Spleen (tissue), 11 donors: ENCODE data around the gene PANX2. TPM values are rescaled to one million over a fixed set of nuclear protein-coding genes. Genes with fewer than 3 reads are reported as not detected.
"Not testable (repeated sequence)": the region's sequence is repeated elsewhere in the genome, so short reads cannot be mapped to it uniquely, and the experiment has no call there.

Source experiments
- DNase-seq: peaks from one replicate; pipeline ENCODE4 v3.0.0-alpha.2; 2020
- H3K27ac ChIP-seq, 8 donors: fragments of 200-600 bp; sonication (generic) in 7 of 8; 1 replicate in 4 of 8; 2 replicates in 4 of 8; pipeline versions ENCODE4 v1.5.0 to v1.8.0; 2016 to 2021; ENCODE audit warnings: inconsistent platforms in 4 of 8, mild to moderate bottlenecking in 4 of 8, moderate library complexity in 1 of 8
- H3K27me3 ChIP-seq, 7 donors: fragments of 200-600 bp; sonication (generic) in 6 of 7; replicated peaks in 1 of 7; 1 replicate in 4 of 7; 2 replicates in 3 of 7; pipeline versions ENCODE4 v1.5.0 to v1.8.0; 2016 to 2021; ENCODE audit warnings: inconsistent platforms in 3 of 7, mild to moderate bottlenecking in 1 of 7
- H3K36me3 ChIP-seq, 6 donors: fragments of 200-600 bp; sonication (generic) in 5 of 6; 1 replicate in 4 of 6; 2 replicates in 2 of 6; pipeline versions ENCODE4 v1.5.0 to v1.8.0; 2016 to 2021; ENCODE audit warnings: inconsistent platforms in 2 of 6
- H3K4me1 ChIP-seq, 6 donors: fragments of 200-600 bp; sonication (generic) in 5 of 6; 1 replicate in 3 of 6; 2 replicates in 3 of 6; pipeline versions ENCODE4 v1.5.0 to v1.8.0; 2016 to 2021; ENCODE audit warnings: inconsistent platforms in 3 of 6
- H3K4me3 ChIP-seq, 8 donors: fragments of 200-600 bp; sonication (generic) in 7 of 8; 1 replicate in 4 of 8; 2 replicates in 4 of 8; pipeline versions ENCODE4 v1.5.0 to v1.8.0; 2016 to 2021; ENCODE audit warnings: inconsistent platforms in 4 of 8, mild to moderate bottlenecking in 4 of 8, moderate library complexity in 2 of 8
- H3K9me3 ChIP-seq, 8 donors: fragments of 200-600 bp; sonication (generic) in 7 of 8; 1 replicate in 4 of 8; 2 replicates in 4 of 8; pipeline versions ENCODE4 v1.5.0 to v1.8.0; 2016 to 2021; ENCODE audit warnings: inconsistent platforms in 4 of 8
- POLR2A ChIP-seq, 3 donors: fragments of 450-650 bp; IDR thresholded peaks; one replicate each; pipeline ENCODE4 v1.5.1; 2017; ENCODE audit warnings: antibody characterized with exemption in 3 of 3, mild to moderate bottlenecking in 1 of 3
- POLR2AphosphoS5 ChIP-seq, 3 donors: sonication (generic); formaldehyde crosslinking; IDR thresholded peaks; one replicate each; pipeline ENCODE4 v1.5.1; 2017; ENCODE audit warnings: antibody characterized with exemption in 3 of 3
- WGBS, 5 donors: extraction: QIAGEN DNeasy Blood & Tissue Kit in 3 of 5; methylation state at CpG; one replicate each; pipeline versions ENCODE4 v1.1.5 to v1.1.7; 2013 to 2018; 5-methylcytosine and 5-hydroxymethylcytosine counted together
- intact Hi-C: fragments of 100-400 bp; cut with DNase I; formaldehyde crosslinking; loops from one replicate; pipeline ENCODE4 v1.15.0; 2023; ENCODE audit warnings: low total_unique reads
- polyA plus RNA-seq, 3 donors: library from polyadenylated mRNA; stranded (reverse); fragments of 200-250 nt; gene quantifications; one replicate each; pipeline ENCODE4 v1.2.1, GENCODE V29; 2013
- total RNA-seq, 7 donors: library from RNA; depleted of rRNA in 3 of 7; stranded (reverse); fragments of >200 nt in 3 of 7; fragmentation: NEBNext Ultra II Directional in 4 of 7; extraction: Animal tissue kit (Norgen Biotek cat#: 25700) in 4 of 7; gene quantifications; one replicate each; pipeline versions ENCODE4 v1.1.0 to v1.2.1, GENCODE V29; 2016 to 2021
- TF ChIP-seq, protein P1 (sequence below), 11 experiments: fragments of 200-600 bp in 7 of 11; fragments of 450-650 bp in 4 of 11; sonication (generic) in 4 of 11; IDR thresholded peaks in 8 of 11; conservative IDR thresholded peaks in 3 of 11; 1 replicate in 7 of 11; 2 replicates in 4 of 11; pipeline versions ENCODE4 v1.4.0 to v1.8.0; 2016 to 2021; ENCODE audit warnings: antibody characterized with exemption in 11 of 11, inconsistent platforms in 4 of 11, mild to moderate bottlenecking in 1 of 11
- donor health status: healthy with polysubstance abuse.
- donor health status: DM: no; HTN: no; CAD: no; lungs with moderate emphysema.
- donor health status: DM: no; HTN: no; CAD: no.
- donor health status: Bipolar disorder and iron deficiency.
- donor health status: healthy.
- donor health status: DM: no; HTN: no; CAD: no.
- donor health status: DM: yes; HTN: yes; CAD: no.

Gene PANX2
- total and polyA plus RNA-seq, 10 donors = 0.11 to 4.6 (median 1.6) TPM

GRCh38 chr22:50165436-50166123 lies 5.0 kb upstream of the PANX2 start:
- peaks cover 0 to 70% (median 15%) of the 10 kb centered on the region in 7 donors for H3K27me3 ChIP-seq
- no peak overlapping the region for H3K27ac ChIP-seq
- no peak overlapping the region for H3K4me3 ChIP-seq
- no peaks in the 10 kb centered on the region for H3K36me3 ChIP-seq
- TF ChIP-seq, protein P1, sequence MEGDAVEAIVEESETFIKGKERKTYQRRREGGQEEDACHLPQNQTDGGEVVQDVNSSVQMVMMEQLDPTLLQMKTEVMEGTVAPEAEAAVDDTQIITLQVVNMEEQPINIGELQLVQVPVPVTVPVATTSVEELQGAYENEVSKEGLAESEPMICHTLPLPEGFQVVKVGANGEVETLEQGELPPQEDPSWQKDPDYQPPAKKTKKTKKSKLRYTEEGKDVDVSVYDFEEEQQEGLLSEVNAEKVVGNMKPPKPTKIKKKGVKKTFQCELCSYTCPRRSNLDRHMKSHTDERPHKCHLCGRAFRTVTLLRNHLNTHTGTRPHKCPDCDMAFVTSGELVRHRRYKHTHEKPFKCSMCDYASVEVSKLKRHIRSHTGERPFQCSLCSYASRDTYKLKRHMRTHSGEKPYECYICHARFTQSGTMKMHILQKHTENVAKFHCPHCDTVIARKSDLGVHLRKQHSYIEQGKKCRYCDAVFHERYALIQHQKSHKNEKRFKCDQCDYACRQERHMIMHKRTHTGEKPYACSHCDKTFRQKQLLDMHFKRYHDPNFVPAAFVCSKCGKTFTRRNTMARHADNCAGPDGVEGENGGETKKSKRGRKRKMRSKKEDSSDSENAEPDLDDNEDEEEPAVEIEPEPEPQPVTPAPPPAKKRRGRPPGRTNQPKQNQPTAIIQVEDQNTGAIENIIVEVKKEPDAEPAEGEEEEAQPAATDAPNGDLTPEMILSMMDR (IDR thresholded peaks at IDR 0.05 in 8 of 11, conservative IDR thresholded peaks at IDR 0.05 in 3 of 11) = no peak
- TF ChIP-seq POLR2A (IDR thresholded peaks at IDR 0.05) (no peak), POLR2AphosphoS5 (IDR thresholded peaks at IDR 0.05) (no peak)
- no peak for DNase-seq
- peaks cover 0 to 11% (median 8%) of the 10 kb centered on the region in 6 donors for H3K4me1 ChIP-seq
- 91 to 97% (median 95%) methylated on average over 23 to 28 of the region's 28 CpGs for WGBS, 5 donors
- H3K9me3 ChIP-seq = no peaks in the 10 kb centered on the region
- intact Hi-C loops = no loop called here

DNA sequence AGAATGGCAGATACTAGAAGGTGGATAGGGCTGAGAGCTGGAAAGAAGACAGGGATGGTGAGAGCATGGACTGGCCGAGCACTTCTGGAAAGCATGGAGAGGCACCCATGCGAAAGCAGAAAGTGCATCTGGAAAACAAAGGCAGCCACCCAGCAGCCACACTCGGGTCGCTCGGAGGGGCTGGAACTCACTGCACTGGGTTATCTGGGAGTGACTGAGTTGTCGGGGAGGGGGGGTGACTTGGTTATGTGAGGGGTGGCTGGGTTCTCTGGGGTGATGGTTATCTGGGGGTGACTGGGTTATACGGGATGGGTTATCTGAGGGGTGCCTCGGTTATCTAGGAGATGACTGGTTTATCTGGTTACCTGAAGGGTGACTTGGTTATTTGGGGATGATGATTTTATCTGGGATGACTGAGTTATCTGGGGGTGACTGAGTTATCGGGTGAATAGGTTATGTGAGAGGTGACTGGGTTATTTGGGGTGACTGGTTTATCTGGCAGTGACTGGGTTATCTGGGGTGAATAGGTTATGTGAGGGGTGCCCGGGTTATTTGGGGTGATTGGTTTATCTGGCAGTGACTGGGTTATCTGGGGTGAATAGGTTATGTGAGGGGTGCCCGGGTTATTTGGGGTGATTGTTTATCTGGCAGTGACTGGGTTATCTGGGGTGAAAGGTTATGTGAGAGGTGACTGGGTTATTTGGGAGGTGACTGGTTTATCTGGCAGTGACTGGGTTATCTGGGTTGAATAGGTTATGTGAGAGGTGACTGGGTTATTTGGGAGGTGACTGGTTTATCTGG lies 2.6 kb upstream of the PANX2 start:
- intact Hi-C loops = no loop called here
- WGBS, 5 donors = 71 to 82% (median 76%) methylated on average over 11 of the region's 11 CpGs

GRCh38 chr22:50168490-50169180 lies 1.9 kb upstream of the PANX2 start:
- H3K27me3 ChIP-seq = peaks cover 0 to 76% (median 33%) of the 10 kb centered on the region in 7 donors
- H3K4me1 ChIP-seq = peaks cover 4 to 42% (median 22%) of the 10 kb centered on the region in 6 donors
- DNase-seq, intact Hi-C loops, H3K27ac ChIP-seq, H3K9me3 ChIP-seq, H3K36me3 ChIP-seq: not testable (repeated sequence)
- peak overlapping the region in 1 of 8 donors; percentile 74 for H3K4me3 ChIP-seq
- 73 to 89% (median 83%) methylated on average over 5 of the region's 5 CpGs for WGBS, 5 donors

More for the DNA sequence above, 2.6 kb upstream of the PANX2 start:
- Histone ChIP-seq H3K27ac (no peak overlapping the region), H3K4me1 (peaks cover 0 to 34% (median 14%) of the 10 kb centered on the region in 6 donors), H3K27me3 (peaks cover 0 to 75% (median 33%) of the 10 kb centered on the region in 7 donors), H3K4me3 (no peak overlapping the region), H3K9me3 (no peaks in the 10 kb centered on the region), H3K36me3 (no peaks in the 10 kb centered on the region)
- TF ChIP-seq POLR2A (IDR thresholded peaks at IDR 0.05) = no peak
- no peak for TF ChIP-seq POLR2AphosphoS5 (IDR thresholded peaks at IDR 0.05)
- TF ChIP-seq, protein P1 (IDR thresholded peaks at IDR 0.05 in 8 of 11, conservative IDR thresholded peaks at IDR 0.05 in 3 of 11) = no peak
- no peak for DNase-seq

DNA sequence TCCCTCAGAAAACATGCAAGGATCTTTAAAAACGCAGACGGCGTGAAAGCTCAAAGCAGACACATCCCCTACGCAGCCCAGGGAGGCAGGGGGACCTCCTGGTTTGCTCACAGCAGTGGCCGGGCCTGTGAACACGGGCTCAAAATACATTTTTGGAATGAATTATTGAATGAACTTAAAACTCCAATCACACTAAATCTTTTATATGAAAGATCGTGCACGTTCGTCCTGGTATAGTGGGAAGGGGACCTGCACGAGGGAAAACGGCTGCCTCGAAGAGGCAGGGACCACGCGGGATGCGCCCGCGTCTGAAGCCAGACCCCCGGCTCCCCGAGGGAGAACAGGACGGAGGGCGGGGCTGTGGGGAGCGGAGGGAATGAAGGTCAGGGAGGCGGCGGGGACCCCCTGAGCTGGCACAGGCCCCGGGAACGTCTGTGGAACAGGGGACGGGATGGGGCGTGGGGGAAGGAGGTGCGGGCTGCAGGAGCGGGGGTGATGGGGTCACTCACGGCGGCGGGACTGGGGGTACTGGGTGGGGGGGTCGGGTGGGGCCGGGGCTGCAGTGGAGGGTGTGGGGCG lies 1.3 kb upstream of the PANX2 start:
- no peaks in the 10 kb centered on the region for H3K9me3 ChIP-seq
- TF ChIP-seq POLR2AphosphoS5 (IDR thresholded peaks at IDR 0.05) = no peak
- TF ChIP-seq, protein P1 (IDR thresholded peaks at IDR 0.05 in 8 of 11, conservative IDR thresholded peaks at IDR 0.05 in 3 of 11) = no peak
- no peak for TF ChIP-seq POLR2A (IDR thresholded peaks at IDR 0.05)
- DNase-seq = peak; percentile 75
- peaks cover 4 to 45% (median 23%) of the 10 kb centered on the region in 6 donors for H3K4me1 ChIP-seq
- H3K27ac ChIP-seq = no peak overlapping the region
- H3K36me3 ChIP-seq = no peaks in the 10 kb centered on the region
- intact Hi-C loops = no loop called here
- H3K27me3 ChIP-seq = peaks cover 0 to 83% (median 33%) of the 10 kb centered on the region in 7 donors
- 12 to 16% (median 14%) methylated on average over 32 to 36 of the region's 36 CpGs for WGBS, 5 donors
- peak overlapping the region in 4 of 8 donors; percentile 45 to 74 (median 49) for H3K4me3 ChIP-seq
